ENCODE results near the gene DCTD. TPM values are rescaled to one million over a fixed set of nuclear protein-coding genes. Genes with fewer than 3 reads are reported as not detected.

The DCTD gene
- total and polyA plus RNA-seq, 2 of the 13 experiments (the other 11 are each of a cell fraction or from before 2014, with no cell fraction given): 85.1 to 95.3 TPM

GRCh38 chr4:182855312-182855711 lies 61.9 kb downstream of the DCTD start (continued):
- TF ChIP-seq ZGPAT (CRISPR knock-in tag; IDR thresholded peaks at IDR 0.05) (peak; percentile 34), ARNT (IDR thresholded peaks at IDR 0.05) (no peak), MYNN (CRISPR knock-in tag; IDR thresholded peaks at IDR 0.05; ENCODE audit: low read depth) (no peak), ZFP36 (IDR thresholded peaks at IDR 0.05; ENCODE audit: borderline replicate concordance, low read depth, low read length, partially characterized antibody) (no peak), ZNF510 (CRISPR knock-in tag; IDR thresholded peaks at IDR 0.05; ENCODE audit: low read depth) (no peak), ZNF883 (CRISPR knock-in tag; IDR thresholded peaks at IDR 0.05; ENCODE audit: not compliant biosample characterization) (peak; percentile 41), TEAD2 (CRISPR knock-in tag; IDR thresholded peaks at IDR 0.05) (no peak), SALL2 (CRISPR knock-in tag; IDR thresholded peaks at IDR 0.05) (0 out of 2 replicates have a peak, but pooled peaks have one; percentile 44), RFX1 (IDR thresholded peaks at IDR 0.05) (0 out of 2 replicates have a peak, but pooled peaks have one; percentile 3), LCORL (IDR thresholded peaks at IDR 0.05) (no peak), LCORL (CRISPR knock-in tag; IDR thresholded peaks at IDR 0.05) (0 out of 2 replicates have a peak, but pooled peaks have one; percentile 30), IRX3 (CRISPR knock-in tag; IDR thresholded peaks at IDR 0.05; ENCODE audit: borderline replicate concordance, low read depth) (no peak), PHF21A (CRISPR knock-in tag; IDR thresholded peaks at IDR 0.05) (no peak), SOX5 (CRISPR knock-in tag; IDR thresholded peaks at IDR 0.05; ENCODE audit: borderline replicate concordance) (peak; percentile 78), TEAD3 (CRISPR knock-in tag; optimal IDR thresholded peaks at IDR 0.05; ENCODE audit: borderline replicate concordance) (peak; percentile 89), ETV5 (CRISPR knock-in tag; IDR thresholded peaks at IDR 0.05; ENCODE audit: borderline replicate concordance) (0 out of 2 replicates have a peak, but pooled peaks have one; percentile 8), ZNF569 (CRISPR knock-in tag; IDR thresholded peaks at IDR 0.05; ENCODE audit: borderline replicate concordance) (no peak), HINFP (CRISPR knock-in tag; IDR thresholded peaks at IDR 0.05; ENCODE audit: low read depth) (0 out of 2 replicates have a peak, but pooled peaks have one; percentile 57), HHEX (CRISPR knock-in tag; IDR thresholded peaks at IDR 0.05) (no peak), RFX3 (CRISPR knock-in tag; IDR thresholded peaks at IDR 0.05) (no peak)
- TF ChIP-seq, protein P1, sequence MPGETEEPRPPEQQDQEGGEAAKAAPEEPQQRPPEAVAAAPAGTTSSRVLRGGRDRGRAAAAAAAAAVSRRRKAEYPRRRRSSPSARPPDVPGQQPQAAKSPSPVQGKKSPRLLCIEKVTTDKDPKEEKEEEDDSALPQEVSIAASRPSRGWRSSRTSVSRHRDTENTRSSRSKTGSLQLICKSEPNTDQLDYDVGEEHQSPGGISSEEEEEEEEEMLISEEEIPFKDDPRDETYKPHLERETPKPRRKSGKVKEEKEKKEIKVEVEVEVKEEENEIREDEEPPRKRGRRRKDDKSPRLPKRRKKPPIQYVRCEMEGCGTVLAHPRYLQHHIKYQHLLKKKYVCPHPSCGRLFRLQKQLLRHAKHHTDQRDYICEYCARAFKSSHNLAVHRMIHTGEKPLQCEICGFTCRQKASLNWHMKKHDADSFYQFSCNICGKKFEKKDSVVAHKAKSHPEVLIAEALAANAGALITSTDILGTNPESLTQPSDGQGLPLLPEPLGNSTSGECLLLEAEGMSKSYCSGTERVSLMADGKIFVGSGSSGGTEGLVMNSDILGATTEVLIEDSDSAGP (CRISPR knock-in tag; IDR thresholded peaks at IDR 0.05; ENCODE audit: borderline replicate concordance): peak; percentile 62
- TF ChIP-seq, protein P2, sequence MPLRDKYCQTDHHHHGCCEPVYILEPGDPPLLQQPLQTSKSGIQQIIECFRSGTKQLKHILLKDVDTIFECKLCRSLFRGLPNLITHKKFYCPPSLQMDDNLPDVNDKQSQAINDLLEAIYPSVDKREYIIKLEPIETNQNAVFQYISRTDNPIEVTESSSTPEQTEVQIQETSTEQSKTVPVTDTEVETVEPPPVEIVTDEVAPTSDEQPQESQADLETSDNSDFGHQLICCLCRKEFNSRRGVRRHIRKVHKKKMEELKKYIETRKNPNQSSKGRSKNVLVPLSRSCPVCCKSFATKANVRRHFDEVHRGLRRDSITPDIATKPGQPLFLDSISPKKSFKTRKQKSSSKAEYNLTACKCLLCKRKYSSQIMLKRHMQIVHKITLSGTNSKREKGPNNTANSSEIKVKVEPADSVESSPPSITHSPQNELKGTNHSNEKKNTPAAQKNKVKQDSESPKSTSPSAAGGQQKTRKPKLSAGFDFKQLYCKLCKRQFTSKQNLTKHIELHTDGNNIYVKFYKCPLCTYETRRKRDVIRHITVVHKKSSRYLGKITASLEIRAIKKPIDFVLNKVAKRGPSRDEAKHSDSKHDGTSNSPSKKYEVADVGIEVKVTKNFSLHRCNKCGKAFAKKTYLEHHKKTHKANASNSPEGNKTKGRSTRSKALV (CRISPR knock-in tag; IDR thresholded peaks at IDR 0.05): no peak
- TF ChIP-seq, protein P3, sequence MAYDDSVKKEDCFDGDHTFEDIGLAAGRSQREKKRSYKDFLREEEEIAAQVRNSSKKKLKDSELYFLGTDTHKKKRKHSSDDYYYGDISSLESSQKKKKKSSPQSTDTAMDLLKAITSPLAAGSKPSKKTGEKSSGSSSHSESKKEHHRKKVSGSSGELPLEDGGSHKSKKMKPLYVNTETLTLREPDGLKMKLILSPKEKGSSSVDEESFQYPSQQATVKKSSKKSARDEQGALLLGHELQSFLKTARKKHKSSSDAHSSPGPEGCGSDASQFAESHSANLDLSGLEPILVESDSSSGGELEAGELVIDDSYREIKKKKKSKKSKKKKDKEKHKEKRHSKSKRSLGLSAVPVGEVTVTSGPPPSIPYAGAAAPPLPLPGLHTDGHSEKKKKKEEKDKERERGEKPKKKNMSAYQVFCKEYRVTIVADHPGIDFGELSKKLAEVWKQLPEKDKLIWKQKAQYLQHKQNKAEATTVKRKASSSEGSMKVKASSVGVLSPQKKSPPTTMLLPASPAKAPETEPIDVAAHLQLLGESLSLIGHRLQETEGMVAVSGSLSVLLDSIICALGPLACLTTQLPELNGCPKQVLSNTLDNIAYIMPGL (CRISPR knock-in tag; IDR thresholded peaks at IDR 0.05; ENCODE audit: borderline replicate concordance in 1 of 2, low read depth in 1 of 2): no peak

All from HepG2 (cell line).